ENCODE results near the gene TBX18. TPM values are rescaled to one million over a fixed set of nuclear protein-coding genes. Genes with fewer than 3 reads are reported as not detected.

The TBX18 gene
- total and polyA plus RNA-seq, 4 donors: 7.9 to 32.8 (median 19.0) TPM

DNA sequence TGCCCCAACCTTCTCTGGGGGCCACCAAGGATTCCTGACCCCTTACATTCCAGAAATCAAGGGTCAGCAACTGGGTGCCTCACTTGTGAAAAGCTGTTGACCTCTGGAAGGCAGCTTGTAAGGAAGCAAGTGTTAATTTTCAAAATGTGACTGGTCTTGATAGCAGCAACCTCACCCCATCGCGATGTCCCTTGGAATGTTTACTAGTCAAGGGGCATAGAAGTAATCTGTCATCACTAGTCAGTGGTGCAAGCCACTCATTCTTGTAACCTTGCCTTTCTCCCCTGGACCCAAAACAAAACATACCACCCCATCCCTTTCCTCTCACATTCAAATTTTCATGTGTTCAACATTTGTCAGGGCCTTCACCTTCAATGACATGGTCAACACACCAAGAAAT lies 30.5 kb downstream of the TBX18 start:
- Histone ChIP-seq H3K4me1 (ENCODE audit: control insufficient read depth, insufficient read depth, low read length) (no peaks in the 10 kb centered on the region), H3K36me3 (ENCODE audit: control insufficient read depth, insufficient read depth, low read length) (no peaks in the 10 kb centered on the region), H3K9me3 (ENCODE audit: control insufficient read depth, insufficient read depth, low read length) (no peaks in the 10 kb centered on the region), H3K27ac (ENCODE audit: low read depth, low read length) (no peak overlapping the region), H3K4me3 (ENCODE audit: low read depth, low read length) (no peak overlapping the region), H3K27me3 (ENCODE audit: control insufficient read depth, insufficient read depth, low read length) (no peaks in the 10 kb centered on the region)
- DNase-seq (ENCODE audit: low read depth in 4 of 6, low spot score in 6 of 6): no peak
- 100% methylated on average over 2 of the region's 2 CpGs for WGBS (ENCODE audit: insufficient coverage)

- no peak for DNase-seq (ENCODE audit: low read depth in 4 of 6, low spot score in 6 of 6)
- Histone ChIP-seq H3K27ac (ENCODE audit: low read depth, low read length) (no peak overlapping the region), H3K36me3 (ENCODE audit: control insufficient read depth, insufficient read depth, low read length) (no peaks in the 10 kb centered on the region), H3K4me1 (ENCODE audit: control insufficient read depth, insufficient read depth, low read length) (no peaks in the 10 kb centered on the region), H3K4me3 (ENCODE audit: low read depth, low read length) (no peak overlapping the region), H3K9me3 (ENCODE audit: control insufficient read depth, insufficient read depth, low read length) (no peaks in the 10 kb centered on the region), H3K27me3 (ENCODE audit: control insufficient read depth, insufficient read depth, low read length) (no peaks in the 10 kb centered on the region)
Observed at GRCh38 chr6:84731901-84732300, 32.5 kb downstream of the TBX18 start.

DNA sequence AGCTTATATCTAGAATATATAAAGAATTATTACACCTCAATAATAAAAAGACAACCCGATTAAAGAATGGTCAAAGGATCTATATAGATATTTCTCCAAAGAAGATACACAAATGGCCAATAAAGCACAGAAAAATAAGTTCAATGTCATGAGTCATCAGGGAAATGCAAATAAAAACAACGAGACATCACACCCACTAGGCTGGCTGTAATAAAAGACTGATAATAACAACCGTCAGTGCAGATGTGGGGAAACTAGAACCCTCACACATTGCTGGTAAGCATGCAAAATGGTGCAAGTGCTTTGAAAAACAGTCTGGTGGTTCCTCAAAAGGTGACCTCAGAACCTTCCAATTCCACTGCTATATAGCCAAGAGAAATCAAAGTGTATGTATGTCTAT lies 33.0 kb downstream of the TBX18 start:
- H3K36me3 ChIP-seq (ENCODE audit: control insufficient read depth, insufficient read depth, low read length): no peaks in the 10 kb centered on the region
- no peaks in the 10 kb centered on the region for H3K27me3 ChIP-seq (ENCODE audit: control insufficient read depth, insufficient read depth, low read length)
- H3K9me3 ChIP-seq (ENCODE audit: control insufficient read depth, insufficient read depth, low read length): no peaks in the 10 kb centered on the region
- DNase-seq (ENCODE audit: low read depth in 4 of 6, low spot score in 6 of 6): no peak
- H3K4me3 ChIP-seq (ENCODE audit: low read depth, low read length): no peak overlapping the region
- H3K27ac ChIP-seq (ENCODE audit: low read depth, low read length): no peak overlapping the region
- WGBS (ENCODE audit: insufficient coverage): no CpG with 5 or more reads among the region's 3 CpGs
- no peaks in the 10 kb centered on the region for H3K4me1 ChIP-seq (ENCODE audit: control insufficient read depth, insufficient read depth, low read length)

- DNase-seq (ENCODE audit: low read depth in 4 of 6, low spot score in 6 of 6): no peak
- Histone ChIP-seq H3K4me1 (ENCODE audit: control insufficient read depth, insufficient read depth, low read length) (no peaks in the 10 kb centered on the region), H3K27ac (ENCODE audit: low read depth, low read length) (no peak overlapping the region), H3K27me3 (ENCODE audit: control insufficient read depth, insufficient read depth, low read length) (no peaks in the 10 kb centered on the region), H3K4me3 (ENCODE audit: low read depth, low read length) (no peak overlapping the region), H3K9me3 (ENCODE audit: control insufficient read depth, insufficient read depth, low read length) (no peaks in the 10 kb centered on the region), H3K36me3 (ENCODE audit: control insufficient read depth, insufficient read depth, low read length) (no peaks in the 10 kb centered on the region)
Observed at GRCh38 chr6:84728602-84729001, 35.8 kb downstream of the TBX18 start.

DNA sequence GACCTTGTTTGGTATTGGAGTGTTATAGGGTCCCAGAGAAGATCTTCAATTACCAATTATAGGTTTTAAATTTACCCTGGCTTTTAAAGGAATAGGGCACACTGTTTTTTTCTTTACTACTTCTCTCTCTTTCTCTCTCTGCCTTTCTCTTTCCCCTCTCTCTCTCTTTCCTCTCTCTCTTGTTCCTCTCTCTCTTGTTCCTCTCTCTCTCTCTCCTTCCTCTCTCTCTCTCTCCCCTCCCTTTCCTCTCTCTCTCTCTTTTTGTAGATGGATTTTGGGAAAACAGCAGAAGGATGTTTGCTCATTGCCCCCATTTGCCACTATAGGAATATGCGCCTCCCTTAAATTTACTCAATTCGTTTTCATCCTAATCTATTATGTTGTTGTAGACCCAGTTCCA lies 45.2 kb downstream of the TBX18 start:
- no CpG with 5 or more reads among the region's 2 CpGs for WGBS (ENCODE audit: insufficient coverage)
- Histone ChIP-seq H3K27me3 (ENCODE audit: control insufficient read depth, insufficient read depth, low read length) (no peaks in the 10 kb centered on the region), H3K4me1 (ENCODE audit: control insufficient read depth, insufficient read depth, low read length) (no peaks in the 10 kb centered on the region), H3K9me3 (ENCODE audit: control insufficient read depth, insufficient read depth, low read length) (no peaks in the 10 kb centered on the region), H3K27ac (ENCODE audit: low read depth, low read length) (no peak overlapping the region), H3K36me3 (ENCODE audit: control insufficient read depth, insufficient read depth, low read length) (no peaks in the 10 kb centered on the region), H3K4me3 (ENCODE audit: low read depth, low read length) (no peak overlapping the region)
- no peak for DNase-seq (ENCODE audit: low read depth in 4 of 6, low spot score in 6 of 6)

DNA sequence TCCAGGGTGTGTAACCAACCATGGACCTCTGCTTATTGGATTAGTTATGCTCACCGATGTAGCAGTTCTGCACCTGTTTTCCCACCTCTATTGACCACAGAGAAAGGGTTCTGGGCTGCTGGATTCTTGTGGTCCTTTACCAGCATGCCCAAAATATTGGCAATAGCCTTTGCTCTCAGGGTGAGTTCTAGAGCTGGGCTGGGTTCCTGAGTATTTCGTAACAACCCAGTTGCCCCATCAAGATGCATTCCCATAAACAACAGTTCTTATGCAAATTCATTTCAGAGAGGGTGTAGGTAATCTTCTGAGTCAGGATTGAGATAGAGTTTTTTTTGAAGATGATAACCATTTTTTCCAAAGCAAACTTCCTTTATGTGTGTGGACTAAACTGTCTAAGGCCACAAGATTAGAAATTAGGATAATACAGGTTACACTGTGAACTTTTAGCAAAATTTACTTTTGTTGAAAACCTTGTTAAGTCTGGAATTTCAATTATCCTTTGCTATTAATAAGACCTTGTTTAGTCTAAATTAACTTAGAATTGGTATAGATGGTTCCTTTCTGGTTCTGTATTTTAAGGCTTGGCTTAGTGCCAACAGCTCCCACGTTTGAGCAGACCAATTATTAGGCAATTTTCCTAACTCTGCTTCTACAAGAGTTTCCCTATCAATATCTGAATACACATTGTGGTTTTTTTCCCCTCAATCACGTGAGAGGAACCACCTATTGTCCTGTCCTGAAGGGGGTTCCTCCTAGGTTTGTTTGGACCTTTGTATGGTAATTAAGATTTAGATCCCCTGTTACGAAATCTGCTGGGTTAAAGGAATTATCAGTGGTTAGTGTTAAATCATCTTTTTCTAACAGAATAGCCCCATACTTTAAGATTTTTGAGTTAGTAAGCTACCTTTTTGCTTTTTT lies 46.1 kb downstream of the TBX18 start:
- DNase-seq (ENCODE audit: low read depth in 4 of 6, low spot score in 6 of 6): no peak
- H3K36me3 ChIP-seq (ENCODE audit: control insufficient read depth, insufficient read depth, low read length): no peaks in the 10 kb centered on the region
- WGBS (ENCODE audit: insufficient coverage): 88% methylated on average over 1 of the region's 5 CpGs
- H3K27me3 ChIP-seq (ENCODE audit: control insufficient read depth, insufficient read depth, low read length): no peaks in the 10 kb centered on the region
- no peak overlapping the region for H3K4me3 ChIP-seq (ENCODE audit: low read depth, low read length)
- no peaks in the 10 kb centered on the region for H3K4me1 ChIP-seq (ENCODE audit: control insufficient read depth, insufficient read depth, low read length)
- no peaks in the 10 kb centered on the region for H3K9me3 ChIP-seq (ENCODE audit: control insufficient read depth, insufficient read depth, low read length)
- no peak overlapping the region for H3K27ac ChIP-seq (ENCODE audit: low read depth, low read length)

DNA sequence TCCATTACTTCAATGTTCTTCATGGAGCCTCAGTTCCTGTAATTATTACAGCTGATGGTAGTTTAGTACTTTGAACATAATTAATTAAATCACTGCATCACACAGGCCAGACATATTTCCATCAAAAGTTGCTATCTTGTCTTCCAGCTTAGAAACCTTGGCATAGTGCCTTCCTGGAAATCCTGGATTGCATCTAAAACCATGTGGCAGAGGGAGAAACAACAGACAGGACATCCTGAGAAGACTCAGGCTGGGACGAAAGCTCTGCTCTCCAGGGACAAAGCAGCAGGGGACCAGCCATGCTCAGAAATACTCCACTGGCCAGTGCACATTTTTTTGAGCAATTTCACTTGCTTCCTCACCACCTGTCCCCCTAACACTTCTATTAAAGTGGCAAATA lies 55.3 kb downstream of the TBX18 start:
- Histone ChIP-seq H3K4me3 (ENCODE audit: low read depth, low read length) (no peak overlapping the region), H3K4me1 (ENCODE audit: control insufficient read depth, insufficient read depth, low read length) (no peaks in the 10 kb centered on the region), H3K36me3 (ENCODE audit: control insufficient read depth, insufficient read depth, low read length) (no peaks in the 10 kb centered on the region), H3K27ac (ENCODE audit: low read depth, low read length) (no peak overlapping the region), H3K9me3 (ENCODE audit: control insufficient read depth, insufficient read depth, low read length) (no peaks in the 10 kb centered on the region), H3K27me3 (ENCODE audit: control insufficient read depth, insufficient read depth, low read length) (no peaks in the 10 kb centered on the region)
- 38% methylated on average over 1 of the region's 1 CpG for WGBS (ENCODE audit: insufficient coverage)
- no peak for DNase-seq (ENCODE audit: low read depth in 4 of 6, low spot score in 6 of 6)

- WGBS (ENCODE audit: insufficient coverage): 69% methylated on average over 3 of the region's 3 CpGs
- Histone ChIP-seq H3K27ac (ENCODE audit: low read depth, low read length) (no peak overlapping the region), H3K4me3 (ENCODE audit: low read depth, low read length) (no peak overlapping the region), H3K36me3 (ENCODE audit: control insufficient read depth, insufficient read depth, low read length) (no peaks in the 10 kb centered on the region), H3K9me3 (ENCODE audit: control insufficient read depth, insufficient read depth, low read length) (no peaks in the 10 kb centered on the region), H3K4me1 (ENCODE audit: control insufficient read depth, insufficient read depth, low read length) (no peaks in the 10 kb centered on the region), H3K27me3 (ENCODE audit: control insufficient read depth, insufficient read depth, low read length) (no peaks in the 10 kb centered on the region)
- DNase-seq (ENCODE audit: low read depth in 4 of 6, low spot score in 6 of 6): peak in 2 of 6 donors; percentile 12 to 51
Observed at GRCh38 chr6:84707171-84707570, 57.2 kb downstream of the TBX18 start.

DNA sequence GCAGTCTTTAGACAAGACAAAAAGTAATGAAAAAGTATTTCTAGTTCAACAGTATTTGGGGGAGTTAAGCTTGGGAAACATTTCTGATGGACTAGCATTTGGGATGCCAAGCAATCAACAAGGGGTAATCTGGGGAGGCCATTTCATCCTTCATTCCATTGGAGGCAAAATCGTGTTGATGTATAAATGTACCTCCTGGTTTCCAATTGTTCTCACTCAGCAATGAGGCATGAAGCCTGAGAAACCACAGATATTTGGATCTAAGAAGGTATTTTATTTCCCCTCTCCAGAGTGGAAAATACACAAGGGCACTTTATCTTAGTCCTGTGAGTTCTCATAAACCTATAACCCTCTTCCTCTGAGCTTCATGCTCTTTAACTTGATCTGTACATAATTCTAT lies 68.2 kb downstream of the TBX18 start:
- H3K27me3 ChIP-seq (ENCODE audit: control insufficient read depth, insufficient read depth, low read length): no peaks in the 10 kb centered on the region
- no CpG with 5 or more reads among the region's 1 CpG for WGBS (ENCODE audit: insufficient coverage)
- DNase-seq (ENCODE audit: low read depth in 4 of 6, low spot score in 6 of 6): no peak
- H3K36me3 ChIP-seq (ENCODE audit: control insufficient read depth, insufficient read depth, low read length): no peaks in the 10 kb centered on the region
- H3K4me1 ChIP-seq (ENCODE audit: control insufficient read depth, insufficient read depth, low read length): no peaks in the 10 kb centered on the region
- no peak overlapping the region for H3K4me3 ChIP-seq (ENCODE audit: low read depth, low read length)
- H3K27ac ChIP-seq (ENCODE audit: low read depth, low read length): no peak overlapping the region
- no peaks in the 10 kb centered on the region for H3K9me3 ChIP-seq (ENCODE audit: control insufficient read depth, insufficient read depth, low read length)

DNA sequence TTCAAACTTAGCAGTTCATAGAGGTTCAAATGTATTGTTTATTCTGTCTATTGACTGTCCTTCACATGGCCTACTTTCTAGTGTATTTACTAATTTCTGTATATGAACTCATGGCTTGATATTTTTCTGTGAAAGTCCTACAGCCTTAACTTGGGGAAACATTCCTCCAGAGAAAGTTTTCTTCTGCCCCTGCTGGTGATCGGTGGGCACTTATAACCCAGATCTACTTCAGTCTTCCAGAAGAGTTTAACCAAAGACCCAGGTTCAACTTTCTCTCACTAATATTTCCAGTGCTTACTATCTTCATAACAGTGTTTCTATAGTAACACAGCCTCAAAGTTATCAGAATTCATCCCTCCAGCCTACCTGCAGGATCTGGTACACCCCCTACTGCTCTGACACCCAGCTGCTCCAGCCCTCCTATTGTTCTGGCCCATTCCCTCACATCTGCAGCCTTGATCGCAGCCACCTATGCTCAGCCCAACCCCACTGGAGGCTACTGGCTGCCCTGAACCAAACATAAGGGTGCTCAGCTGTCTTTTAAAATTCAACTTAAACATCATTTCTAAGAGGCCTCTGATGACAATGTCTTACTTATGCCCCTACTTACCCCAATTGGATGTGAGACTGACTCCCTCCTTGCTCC lies 72.3 kb downstream of the TBX18 start:
- 89% methylated on average over 2 of the region's 2 CpGs for WGBS (ENCODE audit: insufficient coverage)
- Histone ChIP-seq H3K4me3 (ENCODE audit: low read depth, low read length) (no peak overlapping the region), H3K27me3 (ENCODE audit: control insufficient read depth, insufficient read depth, low read length) (no peaks in the 10 kb centered on the region), H3K9me3 (ENCODE audit: control insufficient read depth, insufficient read depth, low read length) (no peaks in the 10 kb centered on the region), H3K4me1 (ENCODE audit: control insufficient read depth, insufficient read depth, low read length) (no peaks in the 10 kb centered on the region), H3K27ac (ENCODE audit: low read depth, low read length) (no peak overlapping the region), H3K36me3 (ENCODE audit: control insufficient read depth, insufficient read depth, low read length) (no peaks in the 10 kb centered on the region)
- no peak for DNase-seq (ENCODE audit: low read depth in 4 of 6, low spot score in 6 of 6)
